OCI-LY3 (cell line): ENCODE measurements around the gene DOCK1.

Experiments
- H2AFZ ChIP-seq: fragments of 200-600, 300-600 bp; shearing (Covaris generic); 2 replicates; pipeline ENCODE4 v1.6.0; 2014; ENCODE audit warnings: antibody characterized with exemption, low read depth, low read length
- H3K27ac ChIP-seq: fragments of 200-600, 300-600 bp; sonication (generic); 2 replicates; pipeline ENCODE4 v1.5.1; 2014; ENCODE audit warnings: mild to moderate bottlenecking, low read length, moderate library complexity, mixed read lengths
- H3K27me3 ChIP-seq: fragments of 200-600, 300-600 bp; sonication (generic); 2 replicates; pipeline ENCODE4 v1.6.1; 2014; ENCODE audit warnings: low read depth, low read length, mixed read lengths
- H3K36me3 ChIP-seq: fragments of 200-600, 300-600 bp; sonication (generic); replicated peaks from 2 replicates; pipeline ENCODE3; 2014; ENCODE audit warnings: low read depth, low read length, mixed read lengths
- H3K4me1 ChIP-seq: fragments of 300-600, 200-600 bp; sonication (generic); 2 replicates; pipeline ENCODE4 v1.6.1; 2014; ENCODE audit warnings: low read length, mixed read lengths
- H3K4me2 ChIP-seq: fragments of 200-600, 300-600 bp; sonication (generic); 2 replicates; pipeline ENCODE4 v1.6.1; 2014; ENCODE audit warnings: low read length, mixed read lengths
- H3K4me3 ChIP-seq: fragments of 300-600, 200-600 bp; sonication (generic); 2 replicates; pipeline ENCODE4 v1.5.1; 2014; ENCODE audit warnings: antibody characterized with exemption, mild to moderate bottlenecking, low read length, moderate library complexity
- H3K79me2 ChIP-seq: fragments of 300-600, 200-600 bp; shearing (Covaris generic); 2 replicates; pipeline ENCODE4 v1.6.1; 2014; ENCODE audit warnings: mild to moderate bottlenecking, low read length, mixed read lengths
- H3K9ac ChIP-seq: fragments of 300-600, 200-600 bp; shearing (Covaris generic); 2 replicates; pipeline ENCODE4 v1.6.0; 2014; ENCODE audit warnings: mild to moderate bottlenecking, low read length, moderate library complexity
- H3K9me3 ChIP-seq: fragments of 200-600, 300-600 bp; shearing (Covaris generic); 2 replicates; pipeline ENCODE4 v1.6.1; 2014; ENCODE audit warnings: low read length, mixed read lengths; ENCODE audit not compliant: insufficient read depth
- H4K20me1 ChIP-seq: fragments of 200-600, 300-600 bp; sonication (generic); 2 replicates; pipeline ENCODE4 v1.6.1; 2016; ENCODE audit warnings: low read length, mixed read lengths; ENCODE audit not compliant: insufficient read depth
- CTCF ChIP-seq: fragments of 200-600, 300-600 bp; sonication (generic); IDR thresholded peaks from 2 replicates; pipeline ENCODE4 v1.5.1; 2014; ENCODE audit warnings: antibody characterized with exemption, low read length, low read depth
- EZH2phosphoT487 ChIP-seq: fragments of 200-600 bp; shearing (Covaris generic); IDR thresholded peaks from 2 replicates; pipeline ENCODE4 v1.6.1; 2018; ENCODE audit warnings: antibody characterized with exemption, mixed run types, low read depth

The DOCK1 gene

GRCh38 chr10:127291329-127291728 lies 386.1 kb downstream of the DOCK1 start:
- Histone ChIP-seq H3K9ac (no peak overlapping the region), H3K36me3 (no peaks in the 10 kb centered on the region)

GRCh38 chr10:127292888-127293287 lies 387.7 kb downstream of the DOCK1 start:
- no peaks in the 10 kb centered on the region for H3K36me3 ChIP-seq
- no peaks in the 10 kb centered on the region for H3K9me3 ChIP-seq
- no peak overlapping the region for H3K9ac ChIP-seq
- no peaks in the 10 kb centered on the region for H3K27me3 ChIP-seq
- H3K4me2 ChIP-seq: no peak overlapping the region
- H3K27ac ChIP-seq: no peak overlapping the region
- H4K20me1 ChIP-seq: no peaks in the 10 kb centered on the region
- no peak overlapping the region for H3K4me3 ChIP-seq
- no peak overlapping the region for H2AFZ ChIP-seq
- no peak for TF ChIP-seq CTCF
- TF ChIP-seq EZH2phosphoT487: no peak
- H3K4me1 ChIP-seq: no peaks in the 10 kb centered on the region
- no peaks in the 10 kb centered on the region for H3K79me2 ChIP-seq

More at GRCh38 chr10:127291329-127291728, 386.1 kb downstream of the DOCK1 start:
- H2AFZ ChIP-seq: no peak overlapping the region
- H3K4me1 ChIP-seq: no peaks in the 10 kb centered on the region
- no peaks in the 10 kb centered on the region for H4K20me1 ChIP-seq
- H3K4me2 ChIP-seq: no peak overlapping the region
- H3K27me3 ChIP-seq: no peaks in the 10 kb centered on the region
- H3K9me3 ChIP-seq: no peaks in the 10 kb centered on the region
- TF ChIP-seq CTCF: no peak
- TF ChIP-seq EZH2phosphoT487: no peak
- no peaks in the 10 kb centered on the region for H3K79me2 ChIP-seq
- H3K4me3 ChIP-seq: no peak overlapping the region
- H3K27ac ChIP-seq: no peak overlapping the region

GRCh38 chr10:127293640-127294039 lies 388.4 kb downstream of the DOCK1 start:
- Histone ChIP-seq H3K36me3 (no peaks in the 10 kb centered on the region), H4K20me1 (no peaks in the 10 kb centered on the region), H3K27me3 (no peaks in the 10 kb centered on the region), H3K4me3 (no peak overlapping the region), H3K79me2 (no peaks in the 10 kb centered on the region), H3K4me2 (no peak overlapping the region), H3K4me1 (no peaks in the 10 kb centered on the region), H3K9ac (no peak overlapping the region), H2AFZ (no peak overlapping the region), H3K27ac (no peak overlapping the region), H3K9me3 (no peaks in the 10 kb centered on the region)
- TF ChIP-seq CTCF (no peak), EZH2phosphoT487 (no peak)

GRCh38 chr10:127296696-127297095 lies 391.5 kb downstream of the DOCK1 start:
- Histone ChIP-seq H3K4me2 (no peak overlapping the region), H4K20me1 (no peaks in the 10 kb centered on the region), H3K27ac (no peak overlapping the region), H3K36me3 (no peaks in the 10 kb centered on the region), H2AFZ (no peak overlapping the region), H3K27me3 (no peaks in the 10 kb centered on the region), H3K9me3 (no peaks in the 10 kb centered on the region), H3K4me1 (no peaks in the 10 kb centered on the region), H3K79me2 (no peaks in the 10 kb centered on the region), H3K9ac (no peak overlapping the region), H3K4me3 (no peak overlapping the region)
- TF ChIP-seq CTCF: no peak
- TF ChIP-seq EZH2phosphoT487: no peak
